Smooth muscle cell (in vitro differentiated cells): Measurements from ENCODE around the gene PI4K2B. TPM values are rescaled to one million over a fixed set of nuclear protein-coding genes. Genes with fewer than 3 reads are reported as not detected.
"Not testable (repeated sequence)": the region's sequence is repeated elsewhere in the genome, so short reads cannot be mapped to it uniquely, and the experiment has no call there.

Experiments used
- DNase-seq: peaks from one replicate; lab custom pipeline; 2025; ENCODE audit not compliant: unreplicated experiment; lab: John Stamatoyannopoulos, UW
- H2AFZ ChIP-seq: fragments of 200-600 bp; sonication (generic); 2 replicates; pipeline ENCODE4 v1.6.0; 2016; ENCODE audit warnings: antibody characterized with exemption, low read depth, mild to moderate bottlenecking
- H3F3A ChIP-seq: fragments of 200-600 bp; sonication (generic); 2 replicates; pipeline ENCODE4 v1.6.0; 2017; ENCODE audit warnings: antibody characterized with exemption, low read depth
- H3K27ac ChIP-seq: fragments of 200-600 bp; sonication (generic); 2 replicates; pipeline ENCODE4 v1.5.1; 2016; ENCODE audit warnings: low read depth, mild to moderate bottlenecking
- H3K27me3 ChIP-seq: fragments of 200-600 bp; sonication (generic); 2 replicates; pipeline ENCODE4 v1.6.1; 2016; ENCODE audit warnings: low read depth, mild to moderate bottlenecking
- H3K36me3 ChIP-seq: fragments of 200-600 bp; sonication (generic); 2 replicates; pipeline ENCODE4 v1.5.1; 2016; ENCODE audit warnings: low read depth
- H3K4me1 ChIP-seq: fragments of 200-600 bp; sonication (generic); 2 replicates; pipeline ENCODE4 v1.5.1; 2016; ENCODE audit warnings: low read depth
- H3K4me2 ChIP-seq: fragments of 200-600 bp; sonication (generic); 2 replicates; pipeline ENCODE4 v1.6.0; 2016; ENCODE audit warnings: mild to moderate bottlenecking
- H3K4me3 ChIP-seq: fragments of 200-600 bp; sonication (generic); 2 replicates; pipeline ENCODE4 v1.5.1; 2016; ENCODE audit warnings: mild to moderate bottlenecking
- H3K79me2 ChIP-seq: fragments of 200-600 bp; sonication (generic); 2 replicates; pipeline ENCODE4 v1.6.0; 2016; ENCODE audit warnings: low read depth, mild to moderate bottlenecking
- H3K9ac ChIP-seq: fragments of 200-600 bp; sonication (generic); 2 replicates; pipeline ENCODE4 v1.6.0; 2016; ENCODE audit warnings: low read depth
- H3K9me3 ChIP-seq: fragments of 200-600 bp; sonication (generic); replicated peaks from 2 replicates; pipeline ENCODE4 v1.5.1; 2016; ENCODE audit warnings: low read depth
- H4K20me1 ChIP-seq: fragments of 200-600 bp; sonication (generic); 2 replicates; pipeline ENCODE4 v1.6.0; 2016; ENCODE audit warnings: low read depth
- WGBS: methylation state at CpG from one replicate; pipeline ENCODE4 v1.1.7; 2016; ENCODE audit warnings: low lambda C conversion rate; 5-methylcytosine and 5-hydroxymethylcytosine counted together
- polyA plus RNA-seq: library from polyadenylated mRNA; unstranded; fragments of >200 nt; fragmentation: Nextera tagmentation; extraction: Ambion mirVana; gene quantifications from 2 replicates; pipeline ENCODE4 v1.2.1, GENCODE V29; 2016
- total RNA-seq: library from RNA; depleted of rRNA; stranded (reverse); fragments of >200 nt; gene quantifications from 2 replicates; pipeline ENCODE4 v1.2.3, GENCODE V29; 2014
- TF ChIP-seq, protein P1 (sequence below): fragments of 200-600 bp; sonication (generic); IDR thresholded peaks from 2 replicates; pipeline ENCODE4 v1.5.1; 2017; ENCODE audit warnings: borderline replicate concordance, mild to moderate bottlenecking, antibody characterized with exemption; ENCODE audit not compliant: insufficient read depth, poor library complexity, severe bottlenecking

Gene PI4K2B
- total and polyA plus RNA-seq, 2 experiments from 2014 or later, result 10.8 to 21.6 TPM

- H4K20me1 ChIP-seq, result no peaks in the 10 kb centered on the region
- H3K9ac ChIP-seq, result no peak overlapping the region
- TF ChIP-seq, protein P1, sequence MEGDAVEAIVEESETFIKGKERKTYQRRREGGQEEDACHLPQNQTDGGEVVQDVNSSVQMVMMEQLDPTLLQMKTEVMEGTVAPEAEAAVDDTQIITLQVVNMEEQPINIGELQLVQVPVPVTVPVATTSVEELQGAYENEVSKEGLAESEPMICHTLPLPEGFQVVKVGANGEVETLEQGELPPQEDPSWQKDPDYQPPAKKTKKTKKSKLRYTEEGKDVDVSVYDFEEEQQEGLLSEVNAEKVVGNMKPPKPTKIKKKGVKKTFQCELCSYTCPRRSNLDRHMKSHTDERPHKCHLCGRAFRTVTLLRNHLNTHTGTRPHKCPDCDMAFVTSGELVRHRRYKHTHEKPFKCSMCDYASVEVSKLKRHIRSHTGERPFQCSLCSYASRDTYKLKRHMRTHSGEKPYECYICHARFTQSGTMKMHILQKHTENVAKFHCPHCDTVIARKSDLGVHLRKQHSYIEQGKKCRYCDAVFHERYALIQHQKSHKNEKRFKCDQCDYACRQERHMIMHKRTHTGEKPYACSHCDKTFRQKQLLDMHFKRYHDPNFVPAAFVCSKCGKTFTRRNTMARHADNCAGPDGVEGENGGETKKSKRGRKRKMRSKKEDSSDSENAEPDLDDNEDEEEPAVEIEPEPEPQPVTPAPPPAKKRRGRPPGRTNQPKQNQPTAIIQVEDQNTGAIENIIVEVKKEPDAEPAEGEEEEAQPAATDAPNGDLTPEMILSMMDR, result no peak
- H3K4me1 ChIP-seq, result no peaks in the 10 kb centered on the region
- 93% methylated on average over 3 of the region's 3 CpGs for WGBS
- no peaks in the 10 kb centered on the region for H3K79me2 ChIP-seq
- no peak overlapping the region for H3K4me2 ChIP-seq
- no peak overlapping the region for H3K27ac ChIP-seq
- no peaks in the 10 kb centered on the region for H3K36me3 ChIP-seq
- H3F3A ChIP-seq, result no peaks in the 10 kb centered on the region
- no peak overlapping the region for H3K4me3 ChIP-seq
- no peaks in the 10 kb centered on the region for H3K9me3 ChIP-seq
- no peak overlapping the region for H2AFZ ChIP-seq
- no peak for DNase-seq
- no peaks in the 10 kb centered on the region for H3K27me3 ChIP-seq
Measured at GRCh38 chr4:25213347-25213979, 20.4 kb upstream of the PI4K2B start.

DNA sequence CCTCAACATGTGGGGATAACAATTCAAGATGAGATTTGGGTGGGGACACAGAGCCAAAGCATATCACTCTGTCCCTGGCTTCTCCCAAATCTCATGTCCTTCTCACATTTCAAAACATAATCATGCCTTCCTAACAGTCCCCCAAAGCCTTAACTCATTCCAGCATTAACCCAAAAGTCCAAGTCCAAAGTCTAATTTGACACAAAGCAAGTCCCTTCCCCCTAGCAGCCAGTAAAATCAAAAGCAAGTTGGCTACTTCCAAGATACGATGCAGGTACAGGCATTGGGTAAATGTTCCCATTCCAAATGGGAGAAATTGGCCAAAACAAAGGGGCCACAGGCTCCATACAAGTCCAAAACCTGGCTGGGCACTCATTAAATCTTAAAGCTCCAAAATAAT lies 19.1 kb upstream of the PI4K2B start:
- not testable (repeated sequence) for H3K27ac ChIP-seq, H3F3A ChIP-seq, H3K79me2 ChIP-seq, H3K4me1 ChIP-seq, H3K36me3 ChIP-seq, H3K4me3 ChIP-seq, DNase-seq, H2AFZ ChIP-seq, H4K20me1 ChIP-seq, H3K4me2 ChIP-seq, H3K9me3 ChIP-seq, H3K27me3 ChIP-seq, H3K9ac ChIP-seq
- WGBS, result 96% methylated on average over 1 of the region's 1 CpG

DNA sequence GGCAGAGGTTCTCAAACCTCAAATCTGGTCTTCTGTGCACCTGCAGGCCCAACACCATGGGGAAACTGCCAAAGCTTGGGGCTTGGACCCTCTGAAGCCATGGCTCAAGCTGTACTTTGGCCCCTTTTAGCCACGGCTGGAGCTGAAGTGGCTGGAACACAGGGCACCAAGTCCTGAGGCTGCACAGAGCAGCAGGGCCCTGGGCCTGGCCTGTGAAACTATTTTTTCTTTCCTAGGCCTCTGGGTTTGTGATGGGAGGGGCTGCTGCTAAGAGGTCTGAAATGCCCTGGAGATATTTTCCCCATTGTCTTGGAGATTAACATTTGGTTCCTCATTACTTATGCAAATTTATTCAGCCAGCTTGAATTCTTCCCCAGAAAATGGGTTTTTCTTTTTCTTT lies 18.3 kb upstream of the PI4K2B start:
- no peak overlapping the region for H2AFZ ChIP-seq
- no peak overlapping the region for H3K4me2 ChIP-seq
- H3K27me3 ChIP-seq, result no peaks in the 10 kb centered on the region
- TF ChIP-seq, protein P1, result no peak
- H3K27ac ChIP-seq, result no peak overlapping the region
- no peaks in the 10 kb centered on the region for H3K36me3 ChIP-seq
- H3F3A ChIP-seq, result no peaks in the 10 kb centered on the region
- H3K4me1 ChIP-seq, result no peaks in the 10 kb centered on the region
- H3K9ac ChIP-seq, result no peak overlapping the region
- H3K9me3 ChIP-seq, result no peaks in the 10 kb centered on the region
- H3K79me2 ChIP-seq, result no peaks in the 10 kb centered on the region
- no peak for DNase-seq
- no peak overlapping the region for H3K4me3 ChIP-seq
- 87% methylated on average over 1 of the region's 1 CpG for WGBS
- H4K20me1 ChIP-seq, result no peaks in the 10 kb centered on the region

GRCh38 chr4:25221377-25221776 lies 12.5 kb upstream of the PI4K2B start:
- Histone ChIP-seq H3K9ac (no peak overlapping the region), H2AFZ (no peak overlapping the region), H3K4me3 (no peak overlapping the region), H3K27ac (no peak overlapping the region), H3K9me3 (peaks cover 14% of the 10 kb centered on the region), H4K20me1 (no peaks in the 10 kb centered on the region), H3K4me2 (no peak overlapping the region), H3K79me2 (no peaks in the 10 kb centered on the region), H3K36me3 (no peaks in the 10 kb centered on the region), H3F3A (no peaks in the 10 kb centered on the region), H3K27me3 (no peaks in the 10 kb centered on the region), H3K4me1 (no peaks in the 10 kb centered on the region)
- 100% methylated on average over 1 of the region's 1 CpG for WGBS
- no peak for DNase-seq
- TF ChIP-seq, protein P1, result no peak
